Activated CD8-positive, alpha-beta memory T cell treated with anti-CD3 and anti-CD28 coated beads for 48 hours (primary cell): ENCODE data around the gene EVC2.

ENCODE experiments used
- DNase-seq, 3 experiments: peaks; one replicate each; pipeline ENCODE4 v3.0.0-alpha.2; 2020; ENCODE audit warnings: low read depth in 2 of 3, low spot score in 2 of 3

Gene EVC2

GRCh38 chr4:5678977-5679376 is 29.4 kb downstream of the EVC2 start:
- no peak for DNase-seq

GRCh38 chr4:5676763-5677162 is 31.6 kb downstream of the EVC2 start:
- no peak for DNase-seq

- no peak for DNase-seq
These were observed 41.6 kb downstream of the EVC2 start for GRCh38 chr4:5666741-5667140.

GRCh38 chr4:5664778-5665177 is 43.6 kb downstream of the EVC2 start:
- DNase-seq: no peak

GRCh38 chr4:5662555-5662954 is 45.8 kb downstream of the EVC2 start:
- no peak for DNase-seq

- DNase-seq: no peak
These were observed 47.1 kb downstream of the EVC2 start for GRCh38 chr4:5661237-5661636.

GRCh38 chr4:5660185-5660584 is 48.2 kb downstream of the EVC2 start:
- no peak for DNase-seq

- no peak for DNase-seq
These were observed 49.4 kb downstream of the EVC2 start for GRCh38 chr4:5658974-5659373.

GRCh38 chr4:5656415-5656814 is 51.9 kb downstream of the EVC2 start:
- DNase-seq: no peak

GRCh38 chr4:5654791-5655190 is 53.6 kb downstream of the EVC2 start:
- no peak for DNase-seq

GRCh38 chr4:5651089-5651488 is 57.3 kb downstream of the EVC2 start:
- no peak for DNase-seq

- DNase-seq: no peak
These were observed 58.3 kb downstream of the EVC2 start for GRCh38 chr4:5650040-5650439.

- DNase-seq: no peak
These were observed 61.0 kb downstream of the EVC2 start for GRCh38 chr4:5647351-5647750.

GRCh38 chr4:5640096-5640495 is 68.3 kb downstream of the EVC2 start:
- no peak for DNase-seq

- DNase-seq: no peak
These were observed 68.8 kb downstream of the EVC2 start for GRCh38 chr4:5639556-5639955.

GRCh38 chr4:5638976-5639375 is 69.4 kb downstream of the EVC2 start:
- no peak for DNase-seq

GRCh38 chr4:5638316-5638715 is 70.0 kb downstream of the EVC2 start:
- DNase-seq: no peak

GRCh38 chr4:5636766-5637670 is 71.3 kb downstream of the EVC2 start:
- DNase-seq: no peak

- DNase-seq: no peak
These were observed 72.5 kb downstream of the EVC2 start for GRCh38 chr4:5635826-5636195.

GRCh38 chr4:5632571-5632970 is 75.8 kb downstream of the EVC2 start:
- DNase-seq: no peak

- DNase-seq: no peak
These were observed 76.3 kb downstream of the EVC2 start for GRCh38 chr4:5632066-5632440.

GRCh38 chr4:5631352-5632065 is 76.8 kb downstream of the EVC2 start:
- no peak for DNase-seq

- DNase-seq: no peak
These were observed 77.6 kb downstream of the EVC2 start for GRCh38 chr4:5630762-5631161.
